ENCODE data around the gene SBNO2.

DNA sequence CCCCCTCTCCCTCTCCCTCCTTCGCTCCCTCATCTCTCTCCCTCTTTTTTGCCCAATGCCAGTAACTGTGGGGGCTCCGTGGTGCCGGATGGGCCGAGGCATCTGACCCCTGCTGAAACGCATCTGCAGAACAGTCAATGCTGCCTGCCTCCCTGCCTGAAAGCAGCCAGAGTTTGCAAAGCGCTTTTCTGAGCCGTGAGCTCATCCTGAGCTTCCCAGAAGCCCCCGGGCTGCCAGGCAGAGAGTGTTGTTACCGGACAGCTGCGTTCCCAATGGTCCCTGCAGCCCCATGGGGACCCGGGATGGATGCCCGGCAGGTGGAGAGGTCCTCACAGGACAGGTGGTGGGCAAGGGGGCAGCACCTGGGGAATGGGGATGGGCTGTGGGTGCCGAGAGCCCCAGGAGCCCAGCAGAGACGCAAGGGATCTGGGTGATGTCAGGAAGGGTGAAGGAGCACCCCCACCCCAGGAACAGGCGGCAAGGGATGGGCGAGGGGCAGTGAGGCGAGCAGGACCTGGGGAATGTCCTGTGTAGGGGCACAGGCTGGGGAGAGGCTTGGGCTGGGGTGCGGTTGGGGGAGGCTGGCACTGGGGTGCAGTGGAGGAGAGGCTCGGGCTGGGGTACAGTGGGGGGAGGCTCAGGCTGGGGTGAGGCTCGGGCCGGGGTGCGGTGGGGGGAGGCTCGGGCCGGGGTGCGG, 37.3 kb downstream of the SBNO2 start:
- TF ChIP-seq, protein P1, sequence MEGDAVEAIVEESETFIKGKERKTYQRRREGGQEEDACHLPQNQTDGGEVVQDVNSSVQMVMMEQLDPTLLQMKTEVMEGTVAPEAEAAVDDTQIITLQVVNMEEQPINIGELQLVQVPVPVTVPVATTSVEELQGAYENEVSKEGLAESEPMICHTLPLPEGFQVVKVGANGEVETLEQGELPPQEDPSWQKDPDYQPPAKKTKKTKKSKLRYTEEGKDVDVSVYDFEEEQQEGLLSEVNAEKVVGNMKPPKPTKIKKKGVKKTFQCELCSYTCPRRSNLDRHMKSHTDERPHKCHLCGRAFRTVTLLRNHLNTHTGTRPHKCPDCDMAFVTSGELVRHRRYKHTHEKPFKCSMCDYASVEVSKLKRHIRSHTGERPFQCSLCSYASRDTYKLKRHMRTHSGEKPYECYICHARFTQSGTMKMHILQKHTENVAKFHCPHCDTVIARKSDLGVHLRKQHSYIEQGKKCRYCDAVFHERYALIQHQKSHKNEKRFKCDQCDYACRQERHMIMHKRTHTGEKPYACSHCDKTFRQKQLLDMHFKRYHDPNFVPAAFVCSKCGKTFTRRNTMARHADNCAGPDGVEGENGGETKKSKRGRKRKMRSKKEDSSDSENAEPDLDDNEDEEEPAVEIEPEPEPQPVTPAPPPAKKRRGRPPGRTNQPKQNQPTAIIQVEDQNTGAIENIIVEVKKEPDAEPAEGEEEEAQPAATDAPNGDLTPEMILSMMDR (IDR thresholded peaks at IDR 0.05 in 4 of 5, conservative IDR thresholded peaks at IDR 0.05 in 1 of 5), result no peak
- TF ChIP-seq POLR2A (IDR thresholded peaks at IDR 0.05), result no peak
